GM21786 (cell line): ENCODE results near the gene OSCP1.
"Not testable (repeated sequence)": the region's sequence is repeated elsewhere in the genome, so short reads cannot be mapped to it uniquely, and the experiment has no call there.

Experiments used
- ATAC-seq: cut with Tn5 transposase; IDR thresholded peaks from one replicate; pipeline ENCODE4 v1.9.1; 2021; ENCODE audit not compliant: unreplicated experiment

Gene OSCP1

DNA sequence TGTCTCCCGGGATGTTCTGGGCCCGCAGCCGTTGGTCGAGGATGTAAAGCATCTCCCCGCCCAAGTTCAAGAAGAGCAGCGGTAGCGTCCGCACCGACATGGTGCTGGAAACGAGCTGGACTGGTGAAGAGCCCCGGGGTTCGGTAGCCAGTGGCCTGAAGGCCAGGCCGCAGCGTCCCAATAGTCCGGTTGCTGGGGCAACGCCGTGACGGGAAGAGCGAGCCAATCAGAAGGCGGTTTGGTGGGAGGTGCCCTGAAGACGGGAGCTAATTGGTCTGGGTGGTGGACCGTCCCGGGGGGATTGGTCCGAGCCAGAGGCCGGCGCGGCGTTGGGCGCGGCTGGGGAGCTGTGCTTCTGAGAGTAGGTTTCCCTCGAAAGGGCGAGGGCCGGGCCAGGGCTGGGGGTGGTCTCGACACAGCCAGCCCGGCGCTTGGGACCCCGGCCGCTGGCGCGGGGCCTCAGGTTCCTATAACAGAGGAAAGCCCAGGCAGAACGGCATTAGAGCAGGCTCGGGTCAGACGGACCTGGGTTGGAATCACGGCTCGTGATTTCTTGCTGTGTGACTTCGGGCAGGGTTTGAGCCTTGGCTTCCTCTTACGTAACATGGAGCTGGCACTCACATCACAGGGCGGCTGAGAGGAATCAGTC lies at the start of gene OSCP1:
Gene OSCP1 (minus strand): TSS at position 182 of the 649 bp plus-strand sequence. CDS start 82 bp downstream, at position 100.
- ATAC-seq: peak; percentile 96

DNA sequence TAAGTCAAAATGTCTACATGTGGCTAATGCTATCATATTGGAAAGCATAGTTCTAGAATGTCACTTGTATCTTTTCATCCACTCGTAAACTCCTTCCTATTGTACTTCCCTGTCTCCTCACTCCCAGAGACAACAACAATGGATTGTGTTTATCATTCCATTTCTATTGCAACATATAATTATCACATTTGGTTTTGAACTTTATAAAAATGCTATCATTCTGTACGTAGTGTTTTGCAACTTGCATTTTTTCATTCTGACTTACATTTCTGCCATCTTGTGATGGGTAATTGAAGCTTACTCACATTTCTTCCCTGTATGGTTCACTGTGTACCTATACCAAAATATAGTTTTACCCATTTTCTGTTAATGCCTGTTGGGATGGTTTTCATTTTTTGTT lies 47.0 kb upstream of the OSCP1 start:
- ATAC-seq: no peak

DNA sequence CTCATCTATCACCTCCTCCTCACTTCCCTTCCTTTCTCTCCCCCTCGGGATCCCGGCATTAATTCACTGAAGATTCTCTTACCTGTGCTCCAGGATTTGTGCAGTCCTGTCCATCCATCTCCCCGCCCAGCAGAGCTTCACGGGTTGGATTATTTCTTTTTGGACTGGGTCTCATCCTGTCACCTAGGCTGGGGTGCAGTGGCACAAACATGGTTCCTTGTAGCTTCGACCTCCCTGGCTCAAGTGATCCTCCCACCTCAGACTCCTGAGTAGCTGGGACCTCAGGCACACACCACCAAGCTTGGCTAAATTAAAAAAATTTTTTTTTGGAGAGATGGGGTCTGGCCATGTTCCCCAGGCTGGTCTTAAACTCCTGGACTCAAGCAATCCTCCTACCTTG lies 44.7 kb upstream of the OSCP1 start:
- no peak for ATAC-seq

DNA sequence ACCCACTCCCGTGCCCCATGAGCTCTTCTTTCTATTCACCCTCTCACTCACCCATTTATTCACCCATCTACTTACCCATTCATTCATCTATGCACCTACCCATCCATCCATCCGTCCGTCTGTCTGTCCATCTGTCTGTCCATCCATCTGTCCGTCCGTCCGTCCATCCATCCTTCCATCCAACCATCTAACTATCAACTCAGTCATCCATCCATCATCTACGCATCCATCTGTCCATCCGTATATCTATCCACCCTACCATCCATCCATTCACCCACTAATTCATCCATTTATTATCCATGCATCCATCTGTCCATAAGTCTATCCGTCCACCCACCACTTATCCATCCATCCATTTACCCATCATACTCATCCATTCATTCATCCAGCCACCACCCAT lies 43.3 kb upstream of the OSCP1 start:
- ATAC-seq: no peak

GRCh38 chr1:36492491-36492890 lies 42.2 kb upstream of the OSCP1 start:
- ATAC-seq: no peak

GRCh38 chr1:36489258-36490051 lies 39.2 kb upstream of the OSCP1 start:
- not testable (repeated sequence) for ATAC-seq

GRCh38 chr1:36487906-36488305 lies 37.7 kb upstream of the OSCP1 start:
- no peak for ATAC-seq

GRCh38 chr1:36487336-36487725 lies 37.1 kb upstream of the OSCP1 start:
- not testable (repeated sequence) for ATAC-seq

GRCh38 chr1:36486439-36487335 lies 36.4 kb upstream of the OSCP1 start:
- ATAC-seq: no peak

GRCh38 chr1:36486093-36486438 lies 35.8 kb upstream of the OSCP1 start:
- no peak for ATAC-seq

DNA sequence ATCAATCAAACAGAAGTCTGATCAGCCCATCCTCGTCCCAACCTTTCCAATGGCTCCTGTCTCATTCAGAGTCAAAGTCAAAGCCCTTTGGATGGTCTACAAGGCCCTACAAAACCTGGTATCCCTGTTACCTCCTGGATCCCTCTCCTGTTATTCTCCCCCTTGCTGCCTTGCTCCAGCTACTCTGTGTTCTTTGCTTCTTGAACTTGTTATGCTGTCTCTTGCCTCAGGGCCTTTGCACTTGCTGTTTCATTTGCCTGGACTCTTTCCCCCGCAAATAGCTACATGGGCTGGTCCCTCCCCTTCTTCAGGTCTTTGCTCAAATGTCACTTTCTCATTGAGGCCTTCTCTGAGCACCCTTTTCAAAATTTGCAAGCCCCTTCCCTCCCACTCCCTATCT lies 33.8 kb upstream of the OSCP1 start:
- ATAC-seq: no peak

DNA sequence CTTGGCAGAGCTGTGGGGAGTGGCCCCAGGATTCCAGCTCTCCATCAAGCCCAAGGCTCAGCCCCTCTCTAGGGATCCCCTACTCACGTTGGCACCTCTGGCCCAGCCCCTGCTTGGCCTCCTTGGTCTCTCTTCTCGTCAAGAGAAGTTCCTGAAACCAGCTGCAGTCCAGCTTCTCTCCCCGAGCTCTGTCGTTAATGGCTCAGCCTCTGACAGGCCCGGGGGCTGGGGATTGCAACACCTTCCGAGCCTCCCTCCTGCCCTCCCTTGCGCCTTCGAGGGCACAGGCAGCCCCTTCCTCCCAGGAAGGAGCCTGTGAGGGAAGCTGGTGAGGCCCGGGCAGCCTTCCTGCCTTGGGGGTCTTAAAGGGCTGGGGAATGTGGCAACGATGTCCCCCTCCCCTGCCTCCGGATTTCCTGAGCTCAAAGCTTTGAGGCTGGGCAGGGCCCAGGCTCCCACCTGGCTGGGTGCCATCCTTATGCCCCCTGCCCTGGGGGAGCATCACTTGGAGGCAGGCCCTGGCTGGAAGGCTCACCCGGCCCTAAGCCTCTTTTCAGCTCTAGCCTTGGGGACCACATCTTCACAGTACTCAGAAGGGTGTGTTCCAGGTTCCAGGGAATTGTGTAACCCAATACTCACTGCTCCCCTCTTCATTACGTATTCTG lies 32.6 kb upstream of the OSCP1 start, which contains the start of gene CSF3R:
Gene CSF3R (minus strand): TSS at position 190 of the 665 bp plus-strand sequence. CDS start 3,417 bp downstream, outside the sequence.
- no peak for ATAC-seq

DNA sequence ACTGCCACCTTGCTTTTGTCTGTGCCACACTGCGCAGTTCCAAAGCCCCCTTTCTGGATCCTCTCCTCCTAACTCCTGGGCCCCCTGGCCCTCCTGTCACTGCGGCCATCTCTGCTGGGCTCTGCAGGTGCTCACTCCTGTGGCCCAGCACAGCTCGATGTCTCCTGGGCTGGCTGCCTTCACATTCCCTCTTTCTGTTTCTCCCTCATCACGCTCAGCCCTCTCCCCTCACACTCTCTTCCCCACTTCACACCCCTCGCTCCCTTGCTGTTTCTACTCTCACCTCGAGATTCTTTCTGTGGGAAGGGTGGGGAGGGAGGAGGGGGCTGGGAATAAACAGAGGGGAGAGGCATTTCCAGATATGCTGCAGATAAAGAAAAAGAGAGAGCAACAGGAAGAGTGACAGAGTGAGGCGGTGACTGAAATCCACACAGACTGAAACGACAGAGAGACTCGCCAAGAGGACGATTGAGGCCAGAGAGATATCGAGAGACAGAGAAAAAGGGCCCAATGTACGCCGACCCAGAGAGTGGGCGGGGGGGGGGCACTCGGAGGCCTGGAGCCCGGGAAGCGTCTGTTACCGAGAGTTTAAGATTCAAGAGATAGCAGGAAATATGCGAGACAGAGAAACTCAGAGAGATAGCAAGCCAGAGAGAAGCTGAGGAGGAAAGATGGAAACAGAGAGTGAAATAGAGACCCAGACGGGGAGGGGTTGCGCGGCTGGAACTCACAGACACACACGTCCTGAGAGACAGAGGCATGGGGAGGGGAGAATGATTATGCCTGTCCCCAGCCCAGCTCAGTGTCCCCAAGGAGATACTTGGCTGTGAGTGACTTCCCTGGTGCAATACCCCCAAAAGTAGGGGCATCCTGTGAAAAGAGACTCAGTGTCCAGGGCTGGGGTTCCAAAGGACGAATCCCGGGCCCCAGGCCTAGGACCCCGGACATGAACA lies 31.8 kb upstream of the OSCP1 start:
- ATAC-seq: no peak

DNA sequence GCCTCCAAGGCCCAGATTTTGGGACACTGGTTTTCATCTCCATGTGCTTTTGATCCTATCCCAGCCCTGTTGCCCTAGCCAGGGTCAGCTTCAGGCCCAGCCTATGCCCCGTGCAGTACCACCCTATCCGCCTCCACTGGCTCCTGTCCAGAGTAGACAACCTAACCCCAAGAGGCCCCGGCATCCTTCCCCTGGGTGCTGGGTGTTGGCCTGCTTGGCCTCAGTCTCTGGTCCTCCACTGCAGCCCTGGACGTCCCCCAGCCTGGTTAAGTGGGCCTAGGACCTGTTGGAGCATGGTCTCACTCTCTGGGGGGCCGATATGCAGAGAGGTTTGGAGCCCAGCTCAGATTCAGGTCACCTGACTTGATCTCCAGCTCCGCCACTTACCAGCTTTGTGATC lies 30.8 kb upstream of the OSCP1 start:
- ATAC-seq: no peak

GRCh38 chr1:36480161-36480560 lies 29.9 kb upstream of the OSCP1 start:
- no peak for ATAC-seq

- no peak for ATAC-seq
Measured at GRCh38 chr1:36479505-36480051, 29.3 kb upstream of the OSCP1 start.

GRCh38 chr1:36477615-36478014 lies 27.4 kb upstream of the OSCP1 start:
- not testable (repeated sequence) for ATAC-seq

GRCh38 chr1:36476945-36477344 lies 26.7 kb upstream of the OSCP1 start:
- ATAC-seq: no peak

DNA sequence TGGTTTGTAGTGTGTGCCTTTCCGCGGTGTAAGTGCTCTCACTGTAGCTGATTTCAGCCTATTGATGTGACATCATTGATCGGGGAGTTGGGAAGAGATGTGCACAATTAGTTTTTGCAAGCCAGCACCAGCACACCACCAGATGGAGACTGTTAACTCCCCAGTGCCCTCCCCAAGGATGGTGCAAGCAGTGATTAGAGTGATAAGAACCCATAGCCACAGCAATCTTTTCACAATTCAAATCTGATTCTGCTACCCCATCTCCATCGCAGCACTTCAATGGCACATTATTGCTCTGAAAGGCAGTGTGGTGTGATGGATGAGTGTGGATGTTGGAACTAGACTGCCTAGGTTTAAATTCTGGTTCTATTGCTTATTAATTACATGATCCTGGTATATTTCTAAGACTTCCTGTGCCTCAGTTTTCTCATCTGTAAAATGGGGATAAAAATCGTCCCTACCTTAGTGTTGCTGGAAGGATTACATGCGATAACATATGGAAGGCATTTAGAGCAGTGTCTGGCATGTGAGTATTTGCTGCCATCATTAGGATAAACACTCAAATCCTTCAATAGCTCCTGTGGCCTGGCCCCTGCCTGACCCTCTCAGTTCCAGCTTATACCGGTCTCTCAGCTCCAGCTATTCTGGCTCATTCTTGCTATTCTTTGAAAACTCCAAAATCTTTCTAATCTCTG lies 25.8 kb upstream of the OSCP1 start:
- ATAC-seq: no peak
